Ovary (tissue), 9 donors: ENCODE results near the gene LIFR. TPM values are rescaled to one million over a fixed set of nuclear protein-coding genes. Genes with fewer than 3 reads are reported as not detected.

Experiments
- microRNA-seq, 3 donors: library from miRNA; unstranded; fragments of <30 nt; microRNA quantifications; one replicate each; pipeline versions ENCODE4 to v1.2.0, GENCODE V29; 2019 to 2020
- polyA plus RNA-seq, 2 donors: library from polyadenylated mRNA; stranded (reverse); fragments of 200-250 nt in 1 of 2; fragments of 350-450 nt in 1 of 2; fragmentation: Illumina TruSeq in 1 of 2; extraction: RNeasy Lipid Tissue Mini Kit (QIAGEN cat#74804) in 1 of 2; gene quantifications; one replicate each; pipeline ENCODE4 v1.2.3, GENCODE V29; 2013 to 2014
- small RNA-seq: library from RNA; depleted of rRNA; stranded (forward); fragments of <200 nt; gene quantifications from one replicate; pipeline ENCODE3, GENCODE V24; 2016
- total RNA-seq, 7 donors: library from RNA; depleted of rRNA in 2 of 7; stranded (reverse); fragments of >200 nt in 2 of 7; fragmentation: NEBNext Ultra II Directional in 3 of 7; extraction: Animal tissue kit (Norgen Biotek cat#: 25700) in 3 of 7; gene quantifications; one replicate each; pipeline versions ENCODE4 v1.1.0 to v1.2.4, GENCODE V29; 2016 to 2023
- donor health status: DM: no; HTN: no; CAD: no; lungs with moderate emphysema.
- donor health status: DM: no; HTN: no; CAD: no.
- donor health status: Bipolar disorder and iron deficiency.
- donor health status: DM: yes; HTN: yes; CAD: no.
- donor health status: DM: no; HTN: no; CAD: no.
- donor health status: DM: yes; HTN: yes; CAD: no.

Gene LIFR
- total and polyA plus RNA-seq, 9 donors, result 17.3 to 143 (median 89.3) TPM

Small RNA genes within 50 kb of the gene (microRNA-seq; reads per million reads assigned to microRNA genes)
- 0 reads per million in 3 donors for gene MIR3650

Small RNA genes within 50 kb of the gene (small RNA-seq; reads per million reads assigned to genes)
- gene AC091839.1, result not detected
- gene MIR3650, result not detected
